Activated naive CD4-positive, alpha-beta T cell treated with Interleukin-2 at 50 U/mL for 16 hours (primary cell): ENCODE data around the gene KCNJ6.
"Not testable (repeated sequence)": the region's sequence is repeated elsewhere in the genome, so short reads cannot be mapped to it uniquely, and the experiment has no call there.

Source experiments
- DNase-seq: peaks from one replicate; pipeline ENCODE4 v3.0.0-alpha.2; 2020

Gene KCNJ6

GRCh38 chr21:37592496-37592895, 323.8 kb downstream of the KCNJ6 start:
- DNase-seq, result no peak

GRCh38 chr21:37591994-37592393, 324.3 kb downstream of the KCNJ6 start:
- not testable (repeated sequence) for DNase-seq

- DNase-seq, result not testable (repeated sequence)
These were observed 325.4 kb downstream of the KCNJ6 start for GRCh38 chr21:37590836-37591235.

- DNase-seq, result not testable (repeated sequence)
These were observed 327.6 kb downstream of the KCNJ6 start for GRCh38 chr21:37588644-37589043.

- DNase-seq, result no peak
These were observed 328.6 kb downstream of the KCNJ6 start for GRCh38 chr21:37587635-37588177.

GRCh38 chr21:37587203-37587602, 329.1 kb downstream of the KCNJ6 start:
- DNase-seq, result no peak

GRCh38 chr21:37582590-37582989, 333.7 kb downstream of the KCNJ6 start:
- DNase-seq, result no peak

- DNase-seq, result no peak
These were observed 335.6 kb downstream of the KCNJ6 start for GRCh38 chr21:37580666-37581065.

GRCh38 chr21:37579356-37579755, 336.9 kb downstream of the KCNJ6 start:
- DNase-seq, result no peak

GRCh38 chr21:37578471-37579126, 337.7 kb downstream of the KCNJ6 start:
- DNase-seq, result no peak

- DNase-seq, result not testable (repeated sequence)
These were observed 339.3 kb downstream of the KCNJ6 start for GRCh38 chr21:37576929-37577328.

GRCh38 chr21:37575580-37575979, 340.7 kb downstream of the KCNJ6 start:
- DNase-seq, result no peak

GRCh38 chr21:37574751-37575150, 341.5 kb downstream of the KCNJ6 start:
- DNase-seq, result no peak

- no peak for DNase-seq
These were observed 341.9 kb downstream of the KCNJ6 start for GRCh38 chr21:37574316-37574715.

- no peak for DNase-seq
These were observed 344.8 kb downstream of the KCNJ6 start for GRCh38 chr21:37571442-37571841.

GRCh38 chr21:37568916-37569315, 347.3 kb downstream of the KCNJ6 start:
- DNase-seq, result no peak

- DNase-seq, result no peak
These were observed 347.8 kb downstream of the KCNJ6 start for GRCh38 chr21:37568415-37568814.

- no peak for DNase-seq
These were observed 349.3 kb downstream of the KCNJ6 start for GRCh38 chr21:37566790-37567615.

GRCh38 chr21:37565530-37566223, 350.6 kb downstream of the KCNJ6 start:
- no peak for DNase-seq

- no peak for DNase-seq
These were observed 351.2 kb downstream of the KCNJ6 start for GRCh38 chr21:37564924-37565529.

- DNase-seq, result peak; percentile 89
These were observed 351.8 kb downstream of the KCNJ6 start for GRCh38 chr21:37564341-37564923.

- peak; percentile 92 for DNase-seq
These were observed 352.5 kb downstream of the KCNJ6 start for GRCh38 chr21:37563641-37564340.
